MM.1S (cell line): ENCODE measurements around the gene SLC25A34.

Source experiments
- DNase-seq: peaks from one replicate; pipeline ENCODE4 v3.0.0-alpha.2; 2015
- H2AFZ ChIP-seq: fragments of 300-600 bp; sonication (generic); 2 replicates; pipeline ENCODE4 v1.6.0; 2016; ENCODE audit warnings: antibody characterized with exemption, low read length
- H3F3A ChIP-seq: fragments of 300-600 bp; sonication (generic); 2 replicates; pipeline ENCODE4 v1.6.1; 2016; ENCODE audit warnings: mild to moderate bottlenecking, antibody characterized with exemption, low read length, moderate library complexity, mixed read lengths; ENCODE audit not compliant: insufficient read depth
- H3K27ac ChIP-seq: fragments of 300-600 bp; sonication (generic); 2 replicates; pipeline ENCODE4 v1.5.1; 2016; ENCODE audit warnings: mild to moderate bottlenecking, low read length
- H3K27me3 ChIP-seq: fragments of 300-600 bp; sonication (generic); replicated peaks from 2 replicates; pipeline ENCODE4 v1.6.0; 2016; ENCODE audit warnings: low read length; ENCODE audit not compliant: insufficient read depth
- H3K36me3 ChIP-seq: fragments of 300-600 bp; sonication (generic); replicated peaks from 2 replicates; pipeline ENCODE4 v1.6.1; 2016; ENCODE audit warnings: mild to moderate bottlenecking, low read length, mixed read lengths; ENCODE audit not compliant: insufficient read depth
- H3K4me1 ChIP-seq: fragments of 300-600 bp; sonication (generic); 2 replicates; pipeline ENCODE4 v1.6.1; 2016; ENCODE audit warnings: low read length, mixed read lengths
- H3K4me2 ChIP-seq: fragments of 300-600 bp; sonication (generic); 2 replicates; pipeline ENCODE4 v1.6.0; 2016; ENCODE audit warnings: low read depth, low read length
- H3K4me3 ChIP-seq: fragments of 300-600 bp; sonication (generic); 2 replicates; pipeline ENCODE4 v1.5.1; 2016; ENCODE audit warnings: low read length, mixed read lengths
- H3K79me2 ChIP-seq: fragments of 300-600 bp; sonication (generic); 2 replicates; pipeline ENCODE4 v1.6.1; 2016; ENCODE audit warnings: mixed run types, low read length, mixed read lengths
- H3K9ac ChIP-seq: fragments of 300-600 bp; sonication (generic); 2 replicates; pipeline ENCODE4 v1.6.1; 2016; ENCODE audit warnings: low read length, mixed read lengths
- H3K9me2 ChIP-seq: fragments of 300-600 bp; sonication (generic); replicated peaks from 2 replicates; pipeline ENCODE4 v1.6.1; 2016; ENCODE audit warnings: mild to moderate bottlenecking, low read length, mixed read lengths; ENCODE audit not compliant: insufficient read depth
- H3K9me3 ChIP-seq: fragments of 300-600 bp; sonication (generic); replicated peaks from 2 replicates; pipeline ENCODE4 v1.6.1; 2016; ENCODE audit warnings: mild to moderate bottlenecking, low read length, mixed read lengths; ENCODE audit not compliant: insufficient read depth
- H4K20me1 ChIP-seq: fragments of 300-600 bp; sonication (generic); 2 replicates; pipeline ENCODE4 v1.6.1; 2016; ENCODE audit warnings: mild to moderate bottlenecking, low read length, moderate library complexity, mixed read lengths; ENCODE audit not compliant: insufficient read depth
- EZH2 ChIP-seq: fragments of 300-600 bp; sonication (generic); optimal IDR thresholded peaks from 2 replicates; pipeline ENCODE3; 2017; ENCODE audit warnings: low read depth, mild to moderate bottlenecking, antibody characterized with exemption, low read length, mixed read lengths
- EZH2phosphoT487 ChIP-seq: fragments of 300-600 bp; sonication (generic); IDR thresholded peaks from 2 replicates; pipeline ENCODE4 v1.6.1; 2018; ENCODE audit warnings: antibody characterized with exemption, low read length
- TF ChIP-seq, protein P1 (sequence below): fragments of 300-600 bp; sonication (generic); IDR thresholded peaks from 2 replicates; pipeline ENCODE4 v1.5.1; 2016; ENCODE audit warnings: antibody characterized with exemption, low read length, mixed read lengths

Gene SLC25A34

DNA sequence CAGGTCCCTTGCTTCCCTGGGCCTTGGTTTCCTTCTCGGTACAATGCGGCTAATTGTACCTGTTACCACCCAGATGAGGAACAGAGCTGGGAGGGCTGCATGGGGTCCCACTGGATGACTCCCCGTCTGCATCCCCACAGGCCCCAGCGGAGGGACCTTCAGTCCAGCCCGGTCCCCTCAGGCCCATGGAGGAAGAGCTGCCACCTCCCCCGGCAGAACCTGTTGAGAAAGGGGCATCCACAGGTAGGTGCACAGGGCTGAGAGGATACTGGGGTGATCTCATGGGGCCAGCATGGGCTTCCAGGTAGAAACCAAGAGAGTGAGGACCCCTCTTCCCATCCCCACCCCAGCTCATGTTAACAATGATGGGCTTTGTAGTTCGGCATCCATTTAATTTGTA, 32.3 kb downstream of the SLC25A34 start:
- Histone ChIP-seq H2AFZ (no peak overlapping the region), H3K36me3 (no peaks in the 10 kb centered on the region), H3F3A (no peaks in the 10 kb centered on the region), H3K9ac (no peak overlapping the region), H3K9me2 (no peaks in the 10 kb centered on the region), H3K4me1 (no peaks in the 10 kb centered on the region), H3K4me3 (no peak overlapping the region), H3K4me2 (no peak overlapping the region), H3K27me3 (no peaks in the 10 kb centered on the region), H3K27ac (no peak overlapping the region), H3K79me2 (no peaks in the 10 kb centered on the region), H4K20me1 (no peaks in the 10 kb centered on the region), H3K9me3 (no peaks in the 10 kb centered on the region)
- no peak for DNase-seq
- TF ChIP-seq EZH2 (no peak), EZH2phosphoT487 (no peak)
- TF ChIP-seq, protein P1, sequence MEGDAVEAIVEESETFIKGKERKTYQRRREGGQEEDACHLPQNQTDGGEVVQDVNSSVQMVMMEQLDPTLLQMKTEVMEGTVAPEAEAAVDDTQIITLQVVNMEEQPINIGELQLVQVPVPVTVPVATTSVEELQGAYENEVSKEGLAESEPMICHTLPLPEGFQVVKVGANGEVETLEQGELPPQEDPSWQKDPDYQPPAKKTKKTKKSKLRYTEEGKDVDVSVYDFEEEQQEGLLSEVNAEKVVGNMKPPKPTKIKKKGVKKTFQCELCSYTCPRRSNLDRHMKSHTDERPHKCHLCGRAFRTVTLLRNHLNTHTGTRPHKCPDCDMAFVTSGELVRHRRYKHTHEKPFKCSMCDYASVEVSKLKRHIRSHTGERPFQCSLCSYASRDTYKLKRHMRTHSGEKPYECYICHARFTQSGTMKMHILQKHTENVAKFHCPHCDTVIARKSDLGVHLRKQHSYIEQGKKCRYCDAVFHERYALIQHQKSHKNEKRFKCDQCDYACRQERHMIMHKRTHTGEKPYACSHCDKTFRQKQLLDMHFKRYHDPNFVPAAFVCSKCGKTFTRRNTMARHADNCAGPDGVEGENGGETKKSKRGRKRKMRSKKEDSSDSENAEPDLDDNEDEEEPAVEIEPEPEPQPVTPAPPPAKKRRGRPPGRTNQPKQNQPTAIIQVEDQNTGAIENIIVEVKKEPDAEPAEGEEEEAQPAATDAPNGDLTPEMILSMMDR: no peak

DNA sequence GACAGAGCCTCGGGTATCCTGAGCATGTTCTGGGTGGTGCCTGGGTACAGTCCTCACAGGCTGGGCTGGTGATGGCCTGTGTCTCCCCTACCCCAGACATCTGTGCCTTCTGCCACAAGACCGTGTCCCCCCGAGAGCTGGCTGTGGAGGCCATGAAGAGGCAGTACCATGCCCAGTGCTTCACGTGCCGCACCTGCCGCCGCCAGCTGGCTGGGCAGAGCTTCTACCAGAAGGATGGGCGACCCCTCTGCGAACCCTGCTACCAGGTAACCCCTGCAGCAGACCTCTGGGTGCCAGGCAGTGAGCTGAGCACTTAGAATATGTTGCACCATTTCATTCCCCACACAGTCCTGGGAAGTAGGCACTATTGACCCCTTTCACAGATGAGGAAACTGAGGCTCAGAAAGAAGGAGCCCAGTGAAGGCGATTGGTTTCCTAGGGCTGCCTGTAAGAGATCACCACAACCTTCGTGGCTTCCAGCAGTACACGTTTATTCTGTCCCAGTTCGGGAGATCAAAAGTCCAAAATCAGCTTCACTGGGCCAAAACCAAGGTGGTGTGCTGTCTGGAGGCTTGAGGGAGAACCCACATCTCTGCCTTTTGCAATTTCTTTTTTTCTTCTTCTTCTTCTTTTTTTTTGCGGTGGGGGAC, 34.4 kb downstream of the SLC25A34 start:
- Histone ChIP-seq H3K9me3 (no peaks in the 10 kb centered on the region), H3K79me2 (no peaks in the 10 kb centered on the region), H3K27ac (no peak overlapping the region), H3K9ac (no peak overlapping the region), H3K27me3 (no peaks in the 10 kb centered on the region), H3K9me2 (no peaks in the 10 kb centered on the region), H2AFZ (no peak overlapping the region), H3K4me3 (no peak overlapping the region), H3K36me3 (no peaks in the 10 kb centered on the region), H3K4me2 (no peak overlapping the region), H3K4me1 (no peaks in the 10 kb centered on the region), H3F3A (no peaks in the 10 kb centered on the region), H4K20me1 (no peaks in the 10 kb centered on the region)
- TF ChIP-seq, protein P1: no peak
- TF ChIP-seq EZH2 (no peak), EZH2phosphoT487 (no peak)
- DNase-seq: no peak

DNA sequence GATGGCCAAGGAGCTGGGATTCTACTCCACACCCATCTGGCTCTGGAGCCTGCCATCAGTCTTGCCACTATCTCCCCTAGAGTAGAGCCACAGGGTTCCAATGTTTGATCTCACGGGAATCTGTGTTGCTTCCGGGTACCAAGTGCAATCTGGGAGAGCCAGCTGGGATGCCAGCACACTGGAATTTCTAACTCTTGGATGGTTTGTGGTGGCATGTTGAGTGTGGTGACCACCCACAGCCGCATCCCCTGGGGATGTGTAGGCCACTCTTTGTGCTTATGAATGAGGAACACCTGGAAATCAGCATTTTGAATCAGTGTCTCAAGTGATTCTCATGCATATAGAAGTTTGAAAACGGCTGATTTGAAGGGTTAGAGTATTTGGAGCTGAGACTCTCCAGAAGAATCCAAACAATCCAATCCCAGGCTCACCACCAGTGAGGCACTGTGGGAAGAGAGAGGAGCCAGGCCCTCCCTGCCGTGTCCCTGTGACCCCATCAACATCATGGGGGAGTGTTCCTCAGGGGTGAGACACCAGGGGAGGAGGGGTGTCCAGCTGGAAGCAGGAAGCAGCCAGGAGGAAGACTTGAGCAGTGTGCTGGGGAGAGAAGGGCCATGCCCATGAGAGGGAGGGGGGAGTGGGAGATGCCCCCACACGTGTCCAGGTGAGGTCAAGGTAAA, 35.9 kb downstream of the SLC25A34 start:
- no peak overlapping the region for H2AFZ ChIP-seq
- no peaks in the 10 kb centered on the region for H3K9me2 ChIP-seq
- TF ChIP-seq, protein P1: no peak
- TF ChIP-seq EZH2 (no peak), EZH2phosphoT487 (no peak)
- no peaks in the 10 kb centered on the region for H4K20me1 ChIP-seq
- no peak for DNase-seq
- no peaks in the 10 kb centered on the region for H3F3A ChIP-seq
- no peak overlapping the region for H3K4me2 ChIP-seq
- no peaks in the 10 kb centered on the region for H3K27me3 ChIP-seq
- no peak overlapping the region for H3K4me3 ChIP-seq
- no peaks in the 10 kb centered on the region for H3K79me2 ChIP-seq
- H3K27ac ChIP-seq: no peak overlapping the region
- no peak overlapping the region for H3K9ac ChIP-seq
- no peaks in the 10 kb centered on the region for H3K4me1 ChIP-seq
- no peaks in the 10 kb centered on the region for H3K9me3 ChIP-seq
- no peaks in the 10 kb centered on the region for H3K36me3 ChIP-seq
